A673 (cell line): ENCODE data around the gene SLC26A8.

Source experiments
- CTCF ChIP-seq: fragments of 300-800, 200-600 bp; sonication (generic); conservative IDR thresholded peaks from 2 replicates; pipeline ENCODE4 v1.5.1; 2017; ENCODE audit warnings: low read depth, mild to moderate bottlenecking, antibody characterized with exemption, low read length, moderate library complexity, mixed read lengths
- EZH2 ChIP-seq: fragments of 200-600 bp; sonication (generic); IDR thresholded peaks from 2 replicates; pipeline ENCODE4 v1.6.1; 2017; ENCODE audit warnings: borderline replicate concordance, low read depth, mild to moderate bottlenecking, mixed read lengths, antibody characterized with exemption, low read length; ENCODE audit not compliant: poor library complexity, severe bottlenecking

DNA sequence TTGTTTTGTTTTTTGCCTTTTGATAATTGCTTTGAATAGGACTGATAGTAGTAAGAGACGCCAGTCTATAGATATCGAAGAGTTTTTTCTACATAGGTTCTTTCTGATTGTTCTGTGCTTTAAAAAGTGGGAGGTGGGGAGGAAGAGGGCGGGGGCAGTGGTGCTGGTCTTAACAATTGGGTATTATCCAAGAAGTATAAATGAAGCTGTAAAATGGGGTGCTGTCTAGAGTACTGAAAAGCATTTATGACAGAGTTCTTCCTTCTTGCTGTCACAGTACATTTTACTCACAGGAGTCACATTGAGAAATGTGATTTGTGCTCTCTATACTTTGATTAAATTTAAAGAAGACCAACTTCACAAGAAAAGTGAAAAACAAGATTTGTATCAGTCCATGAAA lies 44.1 kb upstream of the SLC26A8 start:
- TF ChIP-seq CTCF (no peak), EZH2 (no peak)
